Activated effector memory CD4-positive, alpha-beta T cell treated with Interleukin-2 at 50 U/mL for 16 hours (primary cell): ENCODE results near the gene RUFY2.
"Not testable (repeated sequence)": the region's sequence is repeated elsewhere in the genome, so short reads cannot be mapped to it uniquely, and the experiment has no call there.

Source experiments
- DNase-seq: peaks from one replicate; pipeline ENCODE4 v3.0.0-alpha.2; 2020

Gene RUFY2

GRCh38 chr10:68406815-68407548 lies at the start of gene RUFY2:
Gene RUFY2, minus strand, starts transcription at chr10:68407277. Its CDS starts 88 bp downstream, at chr10:68407189.
- peak; percentile 71 for DNase-seq

GRCh38 chr10:68449698-68450097 lies 42.6 kb upstream of the RUFY2 start:
- DNase-seq = not testable (repeated sequence)

- DNase-seq = no peak
Observed at GRCh38 chr10:68446179-68446578, 39.1 kb upstream of the RUFY2 start.

GRCh38 chr10:68442971-68443370 lies 35.9 kb upstream of the RUFY2 start:
- no peak for DNase-seq

- no peak for DNase-seq
Observed at GRCh38 chr10:68440898-68441297, 33.8 kb upstream of the RUFY2 start.

- no peak for DNase-seq
Observed at GRCh38 chr10:68435803-68436202, 28.7 kb upstream of the RUFY2 start.

GRCh38 chr10:68434657-68435056 lies 27.6 kb upstream of the RUFY2 start:
- DNase-seq = no peak

GRCh38 chr10:68428396-68429104 lies 21.5 kb upstream of the RUFY2 start:
- DNase-seq = no peak

GRCh38 chr10:68424454-68425014 lies 17.5 kb upstream of the RUFY2 start:
- no peak for DNase-seq

- DNase-seq = no peak
Observed at GRCh38 chr10:68423522-68423921, 16.4 kb upstream of the RUFY2 start.

- no peak for DNase-seq
Observed at GRCh38 chr10:68419376-68419775, 12.3 kb upstream of the RUFY2 start.

GRCh38 chr10:68408898-68409518 lies 1.9 kb upstream of the RUFY2 start:
- DNase-seq = no peak

GRCh38 chr10:68406111-68406814 lies 814 bp downstream of the RUFY2 start:
- DNase-seq = peak; percentile 10

GRCh38 chr10:68403701-68404100 lies 3.4 kb downstream of the RUFY2 start:
- no peak for DNase-seq

- no peak for DNase-seq
Observed at GRCh38 chr10:68402276-68402675, 4.8 kb downstream of the RUFY2 start.

GRCh38 chr10:68397005-68397404 lies 10.1 kb downstream of the RUFY2 start:
- no peak for DNase-seq

GRCh38 chr10:68385740-68386139 lies 21.3 kb downstream of the RUFY2 start:
- DNase-seq = no peak

- no peak for DNase-seq
Observed at GRCh38 chr10:68371604-68372003, 35.5 kb downstream of the RUFY2 start.

GRCh38 chr10:68367121-68367520 lies 40.0 kb downstream of the RUFY2 start:
- DNase-seq = no peak

- no peak for DNase-seq
Observed at GRCh38 chr10:68366600-68366999, 40.5 kb downstream of the RUFY2 start.

GRCh38 chr10:68365611-68366010 lies 41.5 kb downstream of the RUFY2 start:
- no peak for DNase-seq

GRCh38 chr10:68364101-68364886 lies 42.8 kb downstream of the RUFY2 start:
- DNase-seq = no peak
